HepG2 (cell line): ENCODE results near the gene CYP26A1. TPM values are rescaled to one million over a fixed set of nuclear protein-coding genes. Genes with fewer than 3 reads are reported as not detected.

Experiments used
- ATAC-seq: fragments of 200-7000 bp; cut with Tn5 transposase; 3 replicates; pipeline ENCODE4 v1.9.1; 2020; ENCODE audit warnings: mild to moderate bottlenecking, moderate library complexity
- BruUV-seq: library from RNA; stranded (reverse); fragments of 400-500 nt; replicated peaks from 2 replicates; lab custom pipeline; 2021; lab: Mats Ljungman, UMichigan
- CTCF ChIA-PET: fragments of 300-600 bp; formaldehyde crosslinking; extraction: SDS; loops from one replicate; lab custom pipeline; 2021; ENCODE audit warnings: low total read pairs, inconsistent platforms, low intra/inter-chr PET ratio; lab: Yijun Ruan, JAX
- POLR2A ChIA-PET: fragments of 350-600 bp; sonication (Branson Sonifier 250); formaldehyde crosslinking; loops from one replicate; lab custom pipeline; 2020; ENCODE audit warnings: antibody characterized with exemption, inconsistent platforms; lab: Yijun Ruan, JAX
- DNase-seq: peaks from one replicate; pipeline ENCODE4 v3.0.0-alpha.2; 2015; ENCODE audit warnings: low spot score
- FAIRE-seq: peaks from 3 replicates; lab custom pipeline; 2011; peaks lifted over from hg19 to GRCh38; lab: Jason Lieb, UNC
- H2AFZ ChIP-seq: one replicate; pipeline ENCODE4 v1.6.1; 2011; ENCODE audit warnings: low read length, inconsistent platforms
- H3K27ac ChIP-seq: fragments of 300-600 bp; 3 replicates; pipeline ENCODE4 v1.8.0; 2011; ENCODE audit warnings: mixed run types, mild to moderate bottlenecking, mixed read lengths, low read length, inconsistent platforms; ENCODE audit not compliant: insufficient read depth; ENCODE audit errors: extremely low read length
- H3K27me3 ChIP-seq, 2 experiments: fragments of 200-600 bp in 1 of 2; 2 replicates in 1 of 2; 3 replicates in 1 of 2; pipeline versions ENCODE4 v1.6.0 to v1.8.0; 2011; ENCODE audit warnings: low read length in 2 of 2, mild to moderate bottlenecking in 2 of 2, moderate library complexity in 2 of 2, inconsistent platforms in 1 of 2; ENCODE audit not compliant: insufficient read depth in 2 of 2, control insufficient read depth in 1 of 2
- H3K36me3 ChIP-seq, 2 experiments: fragments of 200-600 bp in 1 of 2; replicated peaks in 1 of 2; 2 replicates in 1 of 2; 3 replicates in 1 of 2; pipeline versions ENCODE4 v1.5.1 to v1.8.0; 2011; ENCODE audit warnings: low read length in 2 of 2, inconsistent platforms in 1 of 2; ENCODE audit not compliant: insufficient read depth in 2 of 2, control insufficient read depth in 1 of 2
- H3K4me1 ChIP-seq: 2 replicates; pipeline ENCODE4 v1.5.1; 2012; ENCODE audit warnings: low read length, inconsistent platforms; ENCODE audit not compliant: insufficient read depth
- H3K4me2 ChIP-seq: 2 replicates; pipeline ENCODE4 v1.6.0; 2011; ENCODE audit warnings: low read depth, low read length, inconsistent platforms
- H3K4me3 ChIP-seq, 3 experiments: fragments of 200-600 bp in 1 of 3; sonication (generic), shearing (Covaris generic) in 1 of 3; replicated peaks in 1 of 3; 2 replicates each; pipeline ENCODE4 v1.5.1; 2011 to 2016; ENCODE audit warnings: low read length in 3 of 3, inconsistent platforms in 2 of 3, low read depth in 2 of 3, mild to moderate bottlenecking in 2 of 3, control low read depth in 1 of 3, mixed read lengths in 1 of 3; ENCODE audit not compliant: insufficient read depth in 1 of 3
- H3K79me2 ChIP-seq: one replicate; pipeline ENCODE4 v1.6.1; 2011; ENCODE audit warnings: low read length, inconsistent platforms; ENCODE audit not compliant: insufficient read depth
- H3K9ac ChIP-seq: 2 replicates; pipeline ENCODE4 v1.6.0; 2011; ENCODE audit warnings: mild to moderate bottlenecking, low read depth, low read length, inconsistent platforms; ENCODE audit not compliant: insufficient read depth
- H3K9me3 ChIP-seq: 2 replicates; pipeline ENCODE4 v1.5.1; 2012; ENCODE audit warnings: mild to moderate bottlenecking, low read length
- H4K20me1 ChIP-seq: 2 replicates; pipeline ENCODE4 v1.6.0; 2011; ENCODE audit warnings: inconsistent platforms, mild to moderate bottlenecking, low read length, moderate library complexity; ENCODE audit not compliant: insufficient read depth
- CCDC6 ChIP-seq: sonication (generic); formaldehyde crosslinking; IDR thresholded peaks from 2 replicates; pipeline ENCODE4 v1.8.1; 2022; ENCODE audit warnings: mild to moderate bottlenecking, missing genetic modification reagents, moderate library complexity
- CEBPG ChIP-seq: IDR thresholded peaks from 2 replicates; pipeline ENCODE4 v1.6.1; 2016
- CHD2 ChIP-seq: IDR thresholded peaks from 2 replicates; pipeline ENCODE4 v1.6.1; 2011; ENCODE audit warnings: low read depth, low read length, improper control_type of control experiment
- NFRKB ChIP-seq: fragments of 450-650 bp; IDR thresholded peaks from 2 replicates; pipeline ENCODE4 v1.6.1; 2017
- NR2C2 ChIP-seq: sonication (generic); formaldehyde crosslinking; IDR thresholded peaks from 2 replicates; pipeline ENCODE4 v1.4.0; 2020; ENCODE audit warnings: missing genetic modification reagents, mild to moderate bottlenecking, moderate library complexity, borderline replicate concordance
- SMC3 ChIP-seq: IDR thresholded peaks from 2 replicates; pipeline ENCODE4 v1.6.1; 2011; ENCODE audit warnings: low read length, improper control_type of control experiment
- SP1 ChIP-seq, 2 experiments: fragments of 450-650 bp in 1 of 2; sonication (generic) in 1 of 2; formaldehyde crosslinking in 1 of 2; IDR thresholded peaks; 2 replicates each; pipeline versions ENCODE4 v1.4.0 to v1.6.1; 2016 to 2020; ENCODE audit warnings: missing genetic modification reagents in 1 of 2
- TARDBP ChIP-seq: sonication (generic); formaldehyde crosslinking; IDR thresholded peaks from 2 replicates; pipeline ENCODE4 v1.8.0; 2022; ENCODE audit warnings: mild to moderate bottlenecking, missing genetic modification reagents
- ZNF253 ChIP-seq: sonication (generic); formaldehyde crosslinking; IDR thresholded peaks from 2 replicates; pipeline ENCODE4 v1.8.0; 2022; ENCODE audit warnings: mild to moderate bottlenecking, missing genetic modification reagents, borderline replicate concordance
- ZNF317 ChIP-seq: sonication (generic); formaldehyde crosslinking; IDR thresholded peaks from 2 replicates; pipeline ENCODE4 v1.5.0; 2020; ENCODE audit warnings: mild to moderate bottlenecking, missing genetic modification reagents
- ZNF589 ChIP-seq: sonication (generic); formaldehyde crosslinking; conservative IDR thresholded peaks from 2 replicates; pipeline ENCODE4 v1.8.0; 2022; ENCODE audit warnings: mild to moderate bottlenecking, moderate library complexity, missing genetic modification reagents
- ZNF83 ChIP-seq: sonication (generic); formaldehyde crosslinking; IDR thresholded peaks from 2 replicates; pipeline ENCODE4 v1.4.0; 2020; ENCODE audit warnings: missing genetic modification reagents, mild to moderate bottlenecking, borderline replicate concordance
- WGBS: methylation state at CpG from one replicate; pipeline ENCODE4 v1.1.6; 2017; ENCODE audit warnings: low lambda C conversion rate; 5-methylcytosine and 5-hydroxymethylcytosine counted together
- in situ Hi-C: cut with HindIII; loops from 2 replicates; pipeline ENCODE4 v1.10.0; 2017; ENCODE audit warnings: low pct_unique_long_range_greater_than_20kb; ENCODE audit not compliant: extremely low pct_ligation_motif_present
- intact Hi-C: fragments of 100-400 bp; cut with micrococcal nuclease; formaldehyde crosslinking; loops from one replicate; pipeline ENCODE4 v1.10.0; 2022; ENCODE audit not compliant: unreplicated experiment
- polyA plus RNA-seq, 8 experiments: library from polyadenylated mRNA; depleted of rRNA in 3 of 8; stranded (reverse) in 7 of 8; unstranded in 1 of 8; fragments of >200 nt; fragmentation: Illumina TruSeq in 4 of 8; extraction: Trizol in 4 of 8; gene quantifications; 2 replicates each; pipeline versions ENCODE4 v1.2.1 to v1.2.3, GENCODE V29; 2011 to 2016; ENCODE audit warnings: low read depth in 4 of 8, missing spikeins in 1 of 8, mixed read lengths in 1 of 8; ENCODE audit not compliant: insufficient read depth in 1 of 8
- total RNA-seq, 5 experiments: library from RNA; depleted of rRNA; stranded (reverse); fragments of >200 nt; fragmentation: Illumina TruSeq; extraction: Trizol; gene quantifications; 2 replicates each; pipeline ENCODE4 v1.2.3, GENCODE V29; 2016; ENCODE audit warnings: low read depth in 1 of 5
- TF ChIP-seq, protein P1 (sequence below): sonication (generic); formaldehyde crosslinking; IDR thresholded peaks from 2 replicates; pipeline ENCODE4 v1.9.0; 2021; ENCODE audit warnings: missing genetic modification reagents, borderline replicate concordance
- TF ChIP-seq, protein P2 (sequence below): sonication (generic); formaldehyde crosslinking; IDR thresholded peaks from 2 replicates; pipeline ENCODE4 v1.4.0; 2020; ENCODE audit warnings: missing genetic modification reagents, borderline replicate concordance
- TF ChIP-seq, protein P3 (sequence below): sonication (generic); formaldehyde crosslinking; IDR thresholded peaks from 2 replicates; pipeline ENCODE4 v1.5.0; 2020; ENCODE audit warnings: mild to moderate bottlenecking, missing genetic modification reagents, moderate library complexity
- TF ChIP-seq, protein P4 (sequence below): sonication (generic); formaldehyde crosslinking; IDR thresholded peaks from 2 replicates; pipeline ENCODE4 v1.4.0; 2020; ENCODE audit warnings: low read depth, mild to moderate bottlenecking, missing genetic modification reagents

CYP26A1 gene
- total and polyA plus RNA-seq, 2 of the 13 experiments (the other 11 are each of a cell fraction or from before 2014, with no cell fraction given), result 0.15 TPM; not detected in 1

DNA sequence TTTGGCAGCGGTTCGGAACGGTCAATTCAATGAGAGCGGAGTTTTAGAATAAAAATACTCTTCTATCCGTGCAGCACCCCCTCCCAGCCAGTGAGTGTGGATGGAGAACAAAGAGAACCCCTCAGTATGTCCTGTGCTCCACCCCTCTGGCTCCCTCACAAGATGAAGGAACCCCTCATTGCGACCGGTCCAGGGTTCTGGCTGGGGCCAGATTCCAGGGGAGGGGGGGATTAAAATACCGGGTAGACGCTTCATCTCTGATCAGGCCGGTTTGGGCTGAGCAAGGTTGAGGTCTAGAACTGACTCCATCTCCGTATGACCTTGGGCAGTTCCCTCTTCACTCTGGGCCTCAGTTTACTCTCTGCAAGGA lies 7.2 kb upstream of the CYP26A1 start:
- no peak for ATAC-seq
- no peak for FAIRE-seq
- Histone ChIP-seq H2AFZ (no peak overlapping the region), H3K79me2 (no peaks in the 10 kb centered on the region), H3K27ac (no peak overlapping the region), H4K20me1 (no peaks in the 10 kb centered on the region), H3K9ac (no peak overlapping the region), H3K27me3 (peaks cover 1 to 23% of the 10 kb centered on the region in 2 experiments; a peak in 4 of 5 replicates), H3K4me1 (peaks cover 11% of the 10 kb centered on the region), H3K9me3 (no peaks in the 10 kb centered on the region), H3K4me2 (no peak overlapping the region), H3K36me3 (no peaks in the 10 kb centered on the region), H3K4me3 (no peak overlapping the region)
- BruUV-seq, result no TSS peak
- TF ChIP-seq, protein P1, sequence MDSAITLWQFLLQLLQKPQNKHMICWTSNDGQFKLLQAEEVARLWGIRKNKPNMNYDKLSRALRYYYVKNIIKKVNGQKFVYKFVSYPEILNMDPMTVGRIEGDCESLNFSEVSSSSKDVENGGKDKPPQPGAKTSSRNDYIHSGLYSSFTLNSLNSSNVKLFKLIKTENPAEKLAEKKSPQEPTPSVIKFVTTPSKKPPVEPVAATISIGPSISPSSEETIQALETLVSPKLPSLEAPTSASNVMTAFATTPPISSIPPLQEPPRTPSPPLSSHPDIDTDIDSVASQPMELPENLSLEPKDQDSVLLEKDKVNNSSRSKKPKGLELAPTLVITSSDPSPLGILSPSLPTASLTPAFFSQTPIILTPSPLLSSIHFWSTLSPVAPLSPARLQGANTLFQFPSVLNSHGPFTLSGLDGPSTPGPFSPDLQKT (CRISPR knock-in tag), result no peak
- TF ChIP-seq ZNF253 (CRISPR knock-in tag) (no peak), ZNF589 (CRISPR knock-in tag) (no peak), ZNF317 (CRISPR knock-in tag) (no peak), CCDC6 (no peak), NR2C2 (no peak), SMC3 (no peak), ZNF83 (CRISPR knock-in tag) (no peak), NFRKB (no peak), CHD2 (no peak), SP1 (IDR thresholded peaks at IDR 0.05) (no peak), SP1 (CRISPR knock-in tag; IDR thresholded peaks at IDR 0.05) (no peak), CEBPG (CRISPR knock-in tag) (no peak), TARDBP (CRISPR knock-in tag) (no peak)
- TF ChIP-seq, protein P2, sequence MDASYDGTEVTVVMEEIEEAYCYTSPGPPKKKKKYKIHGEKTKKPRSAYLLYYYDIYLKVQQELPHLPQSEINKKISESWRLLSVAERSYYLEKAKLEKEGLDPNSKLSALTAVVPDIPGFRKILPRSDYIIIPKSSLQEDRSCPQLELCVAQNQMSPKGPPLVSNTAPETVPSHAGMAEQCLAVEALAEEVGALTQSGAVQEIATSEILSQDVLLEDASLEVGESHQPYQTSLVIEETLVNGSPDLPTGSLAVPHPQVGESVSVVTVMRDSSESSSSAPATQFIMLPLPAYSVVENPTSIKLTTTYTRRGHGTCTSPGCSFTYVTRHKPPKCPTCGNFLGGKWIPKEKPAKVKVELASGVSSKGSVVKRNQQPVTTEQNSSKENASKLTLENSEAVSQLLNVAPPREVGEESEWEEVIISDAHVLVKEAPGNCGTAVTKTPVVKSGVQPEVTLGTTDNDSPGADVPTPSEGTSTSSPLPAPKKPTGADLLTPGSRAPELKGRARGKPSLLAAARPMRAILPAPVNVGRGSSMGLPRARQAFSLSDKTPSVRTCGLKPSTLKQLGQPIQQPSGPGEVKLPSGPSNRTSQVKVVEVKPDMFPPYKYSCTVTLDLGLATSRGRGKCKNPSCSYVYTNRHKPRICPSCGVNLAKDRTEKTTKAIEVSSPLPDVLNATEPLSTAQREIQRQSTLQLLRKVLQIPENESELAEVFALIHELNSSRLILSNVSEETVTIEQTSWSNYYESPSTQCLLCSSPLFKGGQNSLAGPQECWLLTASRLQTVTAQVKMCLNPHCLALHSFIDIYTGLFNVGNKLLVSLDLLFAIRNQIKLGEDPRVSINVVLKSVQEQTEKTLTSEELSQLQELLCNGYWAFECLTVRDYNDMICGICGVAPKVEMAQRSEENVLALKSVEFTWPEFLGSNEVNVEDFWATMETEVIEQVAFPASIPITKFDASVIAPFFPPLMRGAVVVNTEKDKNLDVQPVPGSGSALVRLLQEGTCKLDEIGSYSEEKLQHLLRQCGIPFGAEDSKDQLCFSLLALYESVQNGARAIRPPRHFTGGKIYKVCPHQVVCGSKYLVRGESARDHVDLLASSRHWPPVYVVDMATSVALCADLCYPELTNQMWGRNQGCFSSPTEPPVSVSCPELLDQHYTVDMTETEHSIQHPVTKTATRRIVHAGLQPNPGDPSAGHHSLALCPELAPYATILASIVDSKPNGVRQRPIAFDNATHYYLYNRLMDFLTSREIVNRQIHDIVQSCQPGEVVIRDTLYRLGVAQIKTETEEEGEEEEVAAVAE (CRISPR knock-in tag), result no peak
- TF ChIP-seq, protein P3, sequence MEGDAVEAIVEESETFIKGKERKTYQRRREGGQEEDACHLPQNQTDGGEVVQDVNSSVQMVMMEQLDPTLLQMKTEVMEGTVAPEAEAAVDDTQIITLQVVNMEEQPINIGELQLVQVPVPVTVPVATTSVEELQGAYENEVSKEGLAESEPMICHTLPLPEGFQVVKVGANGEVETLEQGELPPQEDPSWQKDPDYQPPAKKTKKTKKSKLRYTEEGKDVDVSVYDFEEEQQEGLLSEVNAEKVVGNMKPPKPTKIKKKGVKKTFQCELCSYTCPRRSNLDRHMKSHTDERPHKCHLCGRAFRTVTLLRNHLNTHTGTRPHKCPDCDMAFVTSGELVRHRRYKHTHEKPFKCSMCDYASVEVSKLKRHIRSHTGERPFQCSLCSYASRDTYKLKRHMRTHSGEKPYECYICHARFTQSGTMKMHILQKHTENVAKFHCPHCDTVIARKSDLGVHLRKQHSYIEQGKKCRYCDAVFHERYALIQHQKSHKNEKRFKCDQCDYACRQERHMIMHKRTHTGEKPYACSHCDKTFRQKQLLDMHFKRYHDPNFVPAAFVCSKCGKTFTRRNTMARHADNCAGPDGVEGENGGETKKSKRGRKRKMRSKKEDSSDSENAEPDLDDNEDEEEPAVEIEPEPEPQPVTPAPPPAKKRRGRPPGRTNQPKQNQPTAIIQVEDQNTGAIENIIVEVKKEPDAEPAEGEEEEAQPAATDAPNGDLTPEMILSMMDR (CRISPR knock-in tag), result no peak
- TF ChIP-seq, protein P4, sequence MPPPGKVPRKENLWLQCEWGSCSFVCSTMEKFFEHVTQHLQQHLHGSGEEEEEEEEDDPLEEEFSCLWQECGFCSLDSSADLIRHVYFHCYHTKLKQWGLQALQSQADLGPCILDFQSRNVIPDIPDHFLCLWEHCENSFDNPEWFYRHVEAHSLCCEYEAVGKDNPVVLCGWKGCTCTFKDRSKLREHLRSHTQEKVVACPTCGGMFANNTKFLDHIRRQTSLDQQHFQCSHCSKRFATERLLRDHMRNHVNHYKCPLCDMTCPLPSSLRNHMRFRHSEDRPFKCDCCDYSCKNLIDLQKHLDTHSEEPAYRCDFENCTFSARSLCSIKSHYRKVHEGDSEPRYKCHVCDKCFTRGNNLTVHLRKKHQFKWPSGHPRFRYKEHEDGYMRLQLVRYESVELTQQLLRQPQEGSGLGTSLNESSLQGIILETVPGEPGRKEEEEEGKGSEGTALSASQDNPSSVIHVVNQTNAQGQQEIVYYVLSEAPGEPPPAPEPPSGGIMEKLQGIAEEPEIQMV (CRISPR knock-in tag), result no peak
- ChIA-PET POLR2A (no interaction called here), CTCF (no interaction called here)
- WGBS, result 76% methylated on average over 11 of the region's 11 CpGs
- in situ Hi-C loops (no loop called here), intact Hi-C loops (no loop called here)
- no peak for DNase-seq
